ENCODE results near the gene MAGI2.

DNA sequence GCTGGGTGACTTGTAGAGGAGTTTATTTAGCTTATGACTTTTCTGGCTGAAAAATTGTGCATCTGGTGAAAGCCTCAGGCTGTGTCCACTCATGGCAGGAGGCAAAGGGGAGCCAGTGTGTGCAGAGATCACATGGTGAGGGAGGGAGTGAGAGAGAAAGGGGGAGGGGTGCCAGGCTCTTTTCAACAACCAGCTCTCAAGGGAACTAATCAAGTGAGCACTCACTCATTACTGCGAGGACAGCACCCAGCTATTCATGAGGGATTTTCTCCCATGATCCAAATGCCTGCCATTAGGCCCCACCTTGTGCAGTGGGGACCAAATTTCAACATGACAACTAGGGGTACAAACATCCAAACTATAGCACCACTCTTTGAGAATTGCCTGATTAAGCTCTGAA lies 590.2 kb downstream of the MAGI2 start:
- TF ChIP-seq CTCF (IDR thresholded peaks at IDR 0.05) (no peak), POLR2A (IDR thresholded peaks at IDR 0.05) (no peak), EP300 (IDR thresholded peaks at IDR 0.05) (no peak)

Measured in suprapubic skin (tissue), 3 donors.